Posterior vena cava (tissue), 2 donors: ENCODE results near the gene CORO2B. TPM values are rescaled to one million over a fixed set of nuclear protein-coding genes. Genes with fewer than 3 reads are reported as not detected.
A peak's percentile ranks its signal among the peaks of the same experiment; 100 is the strongest.
"Not testable (repeated sequence)": the region's sequence is repeated elsewhere in the genome, so short reads cannot be mapped to it uniquely, and the experiment has no call there.

Experiments
- DNase-seq: peaks from one replicate; pipeline ENCODE4 v3.0.0-alpha.2; 2020; ENCODE audit warnings: low spot score
- intact Hi-C, 2 donors: fragments of 100-400 bp; cut with DNase I; formaldehyde crosslinking; loops; one replicate each; pipeline versions ENCODE4 v1.14.1 to v1.14.2; 2022 to 2023
- total RNA-seq, 2 donors: library from RNA; stranded (reverse); fragmentation: NEBNext Ultra II Directional; extraction: Animal tissue kit (Norgen Biotek cat#: 25700); gene quantifications; one replicate each; pipeline ENCODE4 v1.2.1, GENCODE V29; 2021
- donor health status: DM: yes; HTN: yes; CAD: no.
- donor health status: DM: yes; HTN: yes; CAD: no.

CORO2B gene
- total RNA-seq, 2 donors from 2014 or later = 7.2 to 11.7 TPM

DNA sequence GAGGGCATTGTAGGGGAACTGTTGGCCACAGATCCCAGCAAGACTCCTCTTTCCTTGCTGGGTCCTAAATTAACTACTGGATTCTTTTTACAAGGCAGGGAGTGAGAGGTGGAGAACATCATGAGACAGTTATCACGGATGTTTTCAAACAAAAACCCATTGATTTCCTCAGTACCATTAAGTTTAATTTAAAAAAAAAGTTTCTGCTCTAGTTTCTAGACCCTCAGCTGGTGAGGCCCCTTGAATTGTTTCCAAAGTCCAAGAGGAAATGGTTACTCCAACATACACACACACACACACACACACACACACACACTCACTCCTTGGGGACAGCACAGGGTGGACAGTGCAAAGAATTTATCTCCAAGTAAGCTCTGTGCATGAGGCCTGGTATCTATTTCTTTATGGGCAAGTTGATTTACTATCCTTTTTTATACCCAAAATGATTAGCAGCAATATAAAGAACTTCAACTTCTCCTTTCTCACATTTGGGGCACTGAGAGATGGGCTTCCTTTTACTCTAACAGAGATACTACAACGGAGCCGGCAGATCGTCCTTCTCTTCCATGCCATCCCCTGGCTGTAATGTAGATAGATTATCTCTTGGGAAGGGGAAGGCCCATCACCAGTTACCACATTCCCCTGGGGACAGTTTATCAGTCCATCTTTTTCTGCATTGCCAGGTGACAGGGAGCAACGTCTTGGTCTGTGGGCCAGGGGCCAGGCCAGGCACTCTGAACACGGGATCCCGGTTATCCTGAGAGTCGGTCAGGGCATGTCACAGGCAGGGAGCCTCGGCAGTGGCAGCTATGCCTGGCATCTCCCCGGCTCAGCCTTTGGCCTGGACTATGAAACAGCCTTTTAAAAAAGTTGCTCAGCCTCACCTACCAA, 54.7 kb downstream of the CORO2B start:
- peak; percentile 64 for DNase-seq
- intact Hi-C loops = loop anchor here in 1 of 2 donors (2.0 kb wide), 1 partner anchor 21 kb away; no protein-coding TSS in a partner anchor

DNA sequence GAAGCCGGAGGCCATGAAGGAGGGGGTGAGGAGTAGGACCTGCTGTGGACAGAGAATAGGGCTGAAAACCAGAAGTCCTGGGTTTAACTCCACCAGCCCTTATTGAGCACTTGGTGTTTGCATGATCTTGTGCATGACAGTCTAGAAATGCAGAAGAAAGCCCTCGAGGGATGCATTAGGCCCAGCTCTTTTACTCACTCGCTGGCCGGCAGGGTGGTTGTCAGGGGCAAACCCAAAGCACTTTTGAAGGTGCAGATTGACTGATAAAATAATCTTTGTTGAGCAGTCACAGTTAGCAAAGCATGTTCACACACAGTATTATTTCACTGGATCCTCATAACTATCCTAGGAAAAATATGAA, 55.3 kb downstream of the CORO2B start:
- intact Hi-C loops = loop anchor here in 1 of 2 donors (2.0 kb wide), 1 partner anchor 21 kb away; no protein-coding TSS in a partner anchor
- DNase-seq = no peak

- intact Hi-C loops = loop anchor here in 1 of 2 donors (2.0 kb wide), 1 partner anchor 22 kb away; no protein-coding TSS in a partner anchor
- DNase-seq = no peak
These were observed 55.7 kb downstream of the CORO2B start for GRCh38 chr15:68634531-68634930.

DNA sequence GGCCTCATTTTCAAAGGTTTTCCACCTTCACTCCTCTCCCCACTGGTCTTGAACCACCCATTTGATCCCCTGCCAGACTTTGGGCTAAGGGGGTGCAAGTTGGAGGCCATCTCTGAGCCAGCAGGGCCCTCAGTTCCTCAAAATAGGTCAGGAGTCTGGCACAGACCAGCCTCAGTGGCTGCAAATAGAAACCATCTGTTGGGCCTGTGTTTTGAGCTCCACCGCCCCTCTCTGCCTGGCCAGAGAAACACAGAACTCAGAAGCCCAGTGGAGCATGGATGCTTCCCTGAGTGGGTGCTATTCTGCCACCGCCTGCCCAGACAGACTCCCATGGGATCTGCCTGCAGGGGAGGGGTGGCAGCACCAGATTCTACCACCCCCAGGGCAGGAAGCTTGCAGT, 56.3 kb downstream of the CORO2B start:
- peak; percentile 80 for DNase-seq

DNA sequence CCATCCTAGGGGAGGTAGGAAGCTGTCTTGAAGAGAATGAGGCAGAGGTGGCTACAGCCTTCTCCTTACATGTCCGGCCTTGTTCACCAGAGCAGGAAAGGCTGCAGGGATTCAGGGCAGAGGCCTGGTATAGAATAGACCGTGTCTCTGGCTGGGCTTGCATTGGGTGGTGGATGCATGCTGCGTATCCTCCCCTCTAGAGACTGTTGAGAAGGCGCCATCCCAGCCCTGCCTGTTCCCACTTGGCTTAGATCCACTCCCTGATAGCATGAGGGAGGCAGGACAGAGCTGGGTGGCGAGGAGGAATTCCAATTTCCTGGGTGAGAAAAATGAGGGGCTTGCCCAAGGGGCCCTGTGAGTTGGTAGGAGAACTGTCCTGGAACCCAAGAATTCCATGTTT, 57.5 kb downstream of the CORO2B start:
- intact Hi-C loops = no loop called here
- peak; percentile 65 for DNase-seq

More for the DNA sequence above, 56.3 kb downstream of the CORO2B start:
- intact Hi-C loops = loop anchor here in 1 of 2 donors (2.0 kb wide), 1 partner anchor 22 kb away; no protein-coding TSS in a partner anchor

- peak; percentile 88 for DNase-seq
- intact Hi-C loops = no loop called here
These were observed 59.1 kb downstream of the CORO2B start for GRCh38 chr15:68637767-68638404.

GRCh38 chr15:68638953-68639515, 60.2 kb downstream of the CORO2B start:
- no peak for DNase-seq
- intact Hi-C loops = no loop called here

DNA sequence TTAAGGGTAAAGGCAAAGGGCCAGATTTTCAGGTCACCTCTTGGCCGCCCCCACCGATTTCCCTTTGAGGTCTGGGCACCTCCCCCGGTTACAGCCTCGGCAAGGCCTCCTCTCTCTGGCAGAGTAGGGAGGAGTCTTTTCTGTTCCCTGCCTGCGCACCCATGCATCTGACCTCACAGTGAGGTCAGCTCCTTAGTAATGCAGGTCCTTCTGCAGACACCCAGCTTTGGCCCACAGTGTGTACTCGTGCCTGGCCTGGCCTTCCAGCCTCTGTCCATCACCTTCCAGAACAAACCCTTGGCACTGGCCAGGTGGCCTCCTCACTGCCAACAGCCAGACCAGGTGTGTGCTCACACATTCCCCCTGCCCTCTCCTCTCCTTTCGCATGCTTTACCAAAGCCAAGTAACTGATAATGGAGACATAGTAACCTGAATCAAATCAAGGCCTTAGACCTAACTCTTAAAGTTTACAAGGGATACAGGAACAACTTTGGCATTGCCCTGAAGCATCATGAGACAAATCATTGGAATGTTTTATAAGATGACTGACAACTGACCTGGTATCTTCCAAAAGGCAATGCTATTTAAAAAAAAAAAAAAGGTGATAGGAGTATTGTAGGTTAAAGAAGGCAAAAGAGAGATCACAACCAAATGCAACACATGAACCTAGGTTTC, 61.3 kb downstream of the CORO2B start:
- intact Hi-C loops = no loop called here

DNA sequence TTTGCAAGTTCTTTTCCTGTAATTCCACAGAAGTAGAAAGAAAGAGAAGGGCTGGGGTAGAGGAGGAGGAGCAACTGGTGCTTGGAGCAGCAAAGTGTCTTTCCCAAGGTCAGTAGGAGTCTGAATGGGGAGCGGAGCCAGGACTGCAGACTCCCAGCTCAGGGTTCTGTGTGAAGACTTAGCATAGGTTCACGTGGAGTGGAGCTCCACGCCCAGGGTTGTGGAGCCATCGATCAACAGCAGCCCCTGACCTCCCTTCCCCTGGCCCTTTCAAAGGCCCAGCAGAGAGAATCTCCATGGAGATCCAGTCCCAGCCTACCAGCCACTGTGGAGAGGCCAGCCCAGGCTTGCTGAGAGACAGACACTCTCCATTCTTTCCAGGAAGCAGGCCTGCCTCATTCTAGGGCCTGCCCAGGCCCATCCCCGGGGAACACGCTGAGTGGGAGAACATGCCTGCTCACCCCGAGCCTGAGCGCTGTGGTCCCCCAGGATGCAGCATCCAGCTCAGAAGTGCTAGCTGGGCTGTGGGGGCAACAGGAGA, 62.1 kb downstream of the CORO2B start:
- intact Hi-C loops = no loop called here
- no peak for DNase-seq

More for the DNA sequence above, 61.3 kb downstream of the CORO2B start:
- DNase-seq = no peak

DNA sequence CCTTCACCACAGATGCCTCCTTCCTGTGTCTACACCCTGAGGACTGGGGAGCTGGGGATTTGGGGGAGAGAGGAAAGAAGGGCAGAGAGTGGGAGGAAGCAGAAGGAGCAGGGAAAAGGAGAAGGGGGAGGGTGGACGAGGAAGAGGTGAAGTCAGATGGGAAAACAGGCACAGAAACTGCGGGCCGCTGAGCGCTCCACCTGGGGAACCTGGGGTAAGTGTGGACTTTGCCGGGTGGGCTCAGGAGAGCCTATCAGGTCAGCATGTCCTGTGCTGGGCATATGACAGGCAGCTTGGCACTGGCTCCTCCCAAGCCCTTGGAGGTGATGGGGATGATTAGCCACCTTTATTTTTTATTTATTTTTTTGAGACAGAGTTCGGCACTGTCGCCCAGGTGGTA, 62.6 kb downstream of the CORO2B start:
- intact Hi-C loops = no loop called here
- DNase-seq = no peak

DNA sequence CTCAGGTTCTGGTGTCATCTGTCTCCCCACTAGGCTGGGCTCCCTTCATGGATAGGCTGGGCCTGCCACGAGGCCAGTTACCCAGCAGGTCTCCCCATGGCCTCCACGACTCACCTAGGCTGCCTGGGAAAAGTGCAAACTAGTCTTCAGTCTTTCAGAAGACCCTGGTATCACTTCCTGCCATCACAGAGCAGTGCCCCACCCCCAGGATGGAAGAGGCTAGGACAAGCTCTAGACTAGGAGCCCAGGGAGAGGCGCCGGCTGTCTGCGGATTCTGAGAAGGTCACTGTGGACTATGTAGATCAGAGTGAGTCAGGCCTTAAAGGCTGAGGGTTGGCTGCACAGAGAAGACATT, 63.7 kb downstream of the CORO2B start:
- intact Hi-C loops = no loop called here
- no peak for DNase-seq

- intact Hi-C loops = no loop called here
- peak; percentile 63 for DNase-seq
These were observed 64.5 kb downstream of the CORO2B start for GRCh38 chr15:68643216-68643830.

GRCh38 chr15:68644083-68644904, 65.5 kb downstream of the CORO2B start:
- DNase-seq = peak; percentile 29
- intact Hi-C loops = no loop called here

GRCh38 chr15:68644996-68645395, 66.2 kb downstream of the CORO2B start:
- intact Hi-C loops = no loop called here
- peak; percentile 66 for DNase-seq

GRCh38 chr15:68646156-68646555, 67.4 kb downstream of the CORO2B start:
- DNase-seq = peak; percentile 54
- intact Hi-C loops = no loop called here

DNA sequence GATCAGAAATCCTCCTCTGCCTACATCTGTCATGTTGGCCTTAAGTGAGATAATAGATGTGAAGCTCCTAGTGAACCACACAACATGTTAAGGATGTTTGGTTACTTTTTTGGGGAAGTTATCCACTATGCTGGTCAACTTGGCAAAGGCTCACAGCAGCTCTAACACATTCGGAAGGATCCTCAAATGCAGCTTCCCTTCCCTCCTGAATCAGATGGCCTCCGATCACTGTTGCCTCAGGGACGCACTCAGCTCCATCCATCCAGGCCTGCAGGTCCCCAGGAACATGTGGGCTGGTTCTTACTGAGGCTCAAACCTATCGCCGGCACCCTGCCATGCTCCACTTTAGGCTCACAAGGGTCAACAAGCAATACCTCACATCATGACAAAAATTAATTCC, 67.9 kb downstream of the CORO2B start:
- peak; percentile 29 for DNase-seq
- intact Hi-C loops = no loop called here

DNA sequence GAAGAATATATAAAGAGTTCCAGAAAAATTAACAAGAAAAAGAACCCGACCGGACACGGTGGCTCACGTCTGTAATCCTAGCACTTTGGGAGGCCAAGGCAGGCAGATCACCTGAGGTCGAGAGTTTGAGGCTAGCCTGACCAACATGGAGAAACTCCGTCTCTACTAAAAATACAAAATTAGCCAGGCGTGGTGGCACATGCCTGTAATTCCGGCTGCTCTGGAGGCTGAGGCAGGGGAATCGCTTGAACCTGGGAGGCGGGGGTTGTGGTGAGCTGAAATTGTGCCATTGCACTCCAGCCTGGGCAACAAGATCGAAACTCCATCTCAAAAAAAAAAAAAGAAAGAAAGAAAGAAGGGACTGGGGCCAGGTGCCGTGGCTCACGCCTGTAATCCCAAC, 68.6 kb downstream of the CORO2B start:
- peak; percentile 24 for DNase-seq
- intact Hi-C loops = not testable (repeated sequence)
